Liver (tissue), 9 donors: ENCODE data around the gene HLTF. TPM values are rescaled to one million over a fixed set of nuclear protein-coding genes. Genes with fewer than 3 reads are reported as not detected.

Experiments used
- DNase-seq: peaks from one replicate; pipeline ENCODE4 v3.0.0-alpha.2; 2017; ENCODE audit warnings: low spot score
- H3K27ac ChIP-seq, 2 donors: one replicate each; pipeline ENCODE4 v1.7.0; 2013; ENCODE audit warnings: inconsistent platforms in 2 of 2, low read length in 2 of 2, control low read depth in 1 of 2, low read depth in 1 of 2, mild to moderate bottlenecking in 1 of 2
- H3K27me3 ChIP-seq, 4 donors: one replicate each; pipeline versions ENCODE4 v1.6.1 to v1.7.0; 2013; ENCODE audit warnings: low read length in 3 of 4, inconsistent platforms in 1 of 4, mild to moderate bottlenecking in 1 of 4, moderate library complexity in 1 of 4; ENCODE audit not compliant: control insufficient read depth in 4 of 4, insufficient read depth in 4 of 4
- H3K36me3 ChIP-seq, 4 donors: one replicate each; pipeline versions ENCODE4 v1.6.1 to v1.7.0; 2013; ENCODE audit warnings: low read length in 3 of 4, mild to moderate bottlenecking in 3 of 4, low read depth in 1 of 4, moderate library complexity in 1 of 4; ENCODE audit not compliant: control insufficient read depth in 4 of 4, insufficient read depth in 3 of 4
- H3K4me1 ChIP-seq, 4 donors: one replicate each; pipeline versions ENCODE4 v1.6.1 to v1.7.0; 2013; ENCODE audit warnings: low read length in 3 of 4, mild to moderate bottlenecking in 3 of 4, moderate library complexity in 1 of 4; ENCODE audit not compliant: control insufficient read depth in 4 of 4, insufficient read depth in 4 of 4
- H3K4me3 ChIP-seq, 3 donors: one replicate each; pipeline versions ENCODE4 v1.6.1 to v1.7.0; 2013; ENCODE audit warnings: low read length in 3 of 3, control low read depth in 1 of 3, low read depth in 1 of 3, mild to moderate bottlenecking in 1 of 3
- H3K9ac ChIP-seq, 2 donors: one replicate each; pipeline ENCODE4 v1.7.0; 2013; ENCODE audit warnings: low read length in 2 of 2, mild to moderate bottlenecking in 2 of 2, moderate library complexity in 2 of 2, control low read depth in 1 of 2, low read depth in 1 of 2
- H3K9me3 ChIP-seq, 4 donors: one replicate each; pipeline versions ENCODE4 v1.6.1 to v1.7.0; 2013; ENCODE audit warnings: low read length in 3 of 4; ENCODE audit not compliant: control insufficient read depth in 4 of 4
- EGR1 ChIP-seq, 2 donors: IDR thresholded peaks; 2 replicates each; pipeline ENCODE4 v1.6.1; 2016 to 2018; ENCODE audit warnings: antibody characterized with exemption in 2 of 2, low read depth in 2 of 2
- FOXA1 ChIP-seq: IDR thresholded peaks from 2 replicates; pipeline ENCODE4 v1.6.1; 2016; ENCODE audit warnings: antibody characterized with exemption
- FOXA2 ChIP-seq: IDR thresholded peaks from 2 replicates; pipeline ENCODE4 v1.6.1; 2016; ENCODE audit warnings: antibody characterized with exemption
- GABPA ChIP-seq, 2 donors: IDR thresholded peaks in 1 of 2; conservative IDR thresholded peaks in 1 of 2; 2 replicates each; pipeline ENCODE4 v1.6.1; 2016; ENCODE audit warnings: antibody characterized with exemption in 2 of 2, mild to moderate bottlenecking in 1 of 2, moderate library complexity in 1 of 2
- HNF4A ChIP-seq, 2 donors: conservative IDR thresholded peaks; 2 replicates each; pipeline ENCODE4 v1.6.1; 2016; ENCODE audit warnings: antibody characterized with exemption in 2 of 2, mild to moderate bottlenecking in 2 of 2
- HNF4G ChIP-seq: IDR thresholded peaks from 2 replicates; pipeline ENCODE4 v1.6.1; 2016; ENCODE audit warnings: antibody characterized with exemption
- JUND ChIP-seq, 2 donors: IDR thresholded peaks; 2 replicates each; pipeline ENCODE4 v1.6.1; 2016; ENCODE audit warnings: antibody characterized with exemption in 2 of 2
- MAX ChIP-seq: IDR thresholded peaks from 2 replicates; pipeline ENCODE4 v1.6.1; 2016; ENCODE audit warnings: antibody characterized with exemption
- NR2F2 ChIP-seq: IDR thresholded peaks from 2 replicates; pipeline ENCODE4 v1.6.1; 2016; ENCODE audit warnings: antibody characterized with exemption
- RAD21 ChIP-seq, 2 donors: IDR thresholded peaks; 2 replicates each; pipeline ENCODE4 v1.6.1; 2016; ENCODE audit warnings: antibody characterized with exemption in 2 of 2, mild to moderate bottlenecking in 2 of 2
- REST ChIP-seq: IDR thresholded peaks from 2 replicates; pipeline ENCODE4 v1.6.1; 2016; ENCODE audit warnings: antibody characterized with exemption, mild to moderate bottlenecking
- RXRA ChIP-seq, 2 donors: IDR thresholded peaks; 2 replicates each; pipeline ENCODE4 v1.6.1; 2017 to 2018; ENCODE audit warnings: antibody characterized with exemption in 2 of 2, mild to moderate bottlenecking in 1 of 2
- SP1 ChIP-seq: IDR thresholded peaks from 2 replicates; pipeline ENCODE4 v1.6.1; 2018; ENCODE audit warnings: antibody characterized with exemption, mild to moderate bottlenecking
- TAF1 ChIP-seq: conservative IDR thresholded peaks from 2 replicates; pipeline ENCODE4 v1.6.1; 2016; ENCODE audit warnings: antibody characterized with exemption, mild to moderate bottlenecking
- YY1 ChIP-seq: IDR thresholded peaks from 2 replicates; pipeline ENCODE4 v1.6.1; 2016; ENCODE audit warnings: antibody characterized with exemption, mild to moderate bottlenecking
- ZBTB33 ChIP-seq: IDR thresholded peaks from 2 replicates; pipeline ENCODE4 v1.6.1; 2016; ENCODE audit warnings: antibody characterized with exemption
- WGBS: extraction: QIAGEN DNeasy Blood & Tissue Kit; methylation state at CpG from one replicate; pipeline ENCODE4 v1.1.7; 2013; 5-methylcytosine and 5-hydroxymethylcytosine counted together
- polyA plus RNA-seq, 2 donors: library from polyadenylated mRNA; stranded (reverse) in 1 of 2; unstranded in 1 of 2; fragments of 200-250 nt in 1 of 2; fragments of >200 nt in 1 of 2; fragmentation: Nextera tagmentation in 1 of 2; extraction: Ambion mirVana in 1 of 2; gene quantifications; one replicate each; pipeline versions ENCODE4 v1.2.1 to v1.2.3, GENCODE V29; 2013 to 2015
- total RNA-seq, 2 donors: library from RNA; depleted of rRNA; stranded (reverse); fragments of >200 nt; gene quantifications; one replicate each; pipeline ENCODE4 v1.2.3, GENCODE V29; 2014
- TF ChIP-seq, protein P1 (sequence below): IDR thresholded peaks from 2 replicates; pipeline ENCODE4 v1.6.1; 2016; ENCODE audit warnings: antibody characterized with exemption
- TF ChIP-seq, protein P2 (sequence below): fragments of 150-350 bp; IDR thresholded peaks from 2 replicates; pipeline ENCODE4 v1.5.1; 2017; ENCODE audit warnings: improper control_type of control experiment, low read depth, low read length; ENCODE audit not compliant: missing input control
- donor health status: healthy.
- donor health status: healthy.
- donor health status: healthy.
- donor health status: healthy.
- donor health status: healthy.

The HLTF gene
- total and polyA plus RNA-seq, 4 donors = 4.1 to 31.7 (median 17.0) TPM

DNA sequence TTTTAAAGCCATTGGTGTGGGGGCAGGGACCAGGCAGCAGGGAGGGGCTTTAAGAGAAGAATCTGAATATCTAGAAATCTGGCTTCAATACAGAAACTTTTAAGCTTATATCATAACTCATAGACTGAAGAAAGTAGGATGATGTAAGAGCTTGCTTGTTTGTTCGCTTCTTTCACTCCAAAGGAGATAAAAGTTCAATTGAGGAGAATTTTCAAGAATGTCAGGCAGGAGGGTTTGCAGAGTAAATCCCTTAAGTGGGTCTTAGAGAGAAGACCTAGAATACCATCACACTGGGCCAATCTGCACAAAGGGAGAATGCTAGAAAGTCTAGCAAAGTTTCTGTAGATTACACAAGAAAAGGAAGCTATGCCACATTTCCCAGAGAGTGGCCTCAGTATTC is 4.1 kb upstream of the HLTF start:
- Histone ChIP-seq H3K9me3 (no peaks in the 10 kb centered on the region), H3K4me3 (no peak overlapping the region), H3K27ac (no peak overlapping the region), H3K27me3 (no peaks in the 10 kb centered on the region), H3K36me3 (no peaks in the 10 kb centered on the region), H3K4me1 (peaks cover 0 to 8% (median 5%) of the 10 kb centered on the region in 4 donors), H3K9ac (no peak overlapping the region)
- no peak for DNase-seq
- TF ChIP-seq FOXA2 (no peak), HNF4A (conservative IDR thresholded peaks at IDR 0.05) (no peak), FOXA1 (no peak), RAD21 (IDR thresholded peaks at IDR 0.05) (no peak), NR2F2 (no peak), MAX (no peak), RXRA (IDR thresholded peaks at IDR 0.05) (no peak), EGR1 (IDR thresholded peaks at IDR 0.05; ENCODE audit: low read depth in 2 of 2) (no peak), HNF4G (no peak), YY1 (no peak), ZBTB33 (no peak), GABPA (IDR thresholded peaks at IDR 0.05 in 1 of 2, conservative IDR thresholded peaks at IDR 0.05 in 1 of 2) (no peak), SP1 (no peak), REST (no peak), TAF1 (no peak), JUND (IDR thresholded peaks at IDR 0.05) (no peak)
- TF ChIP-seq, protein P1, sequence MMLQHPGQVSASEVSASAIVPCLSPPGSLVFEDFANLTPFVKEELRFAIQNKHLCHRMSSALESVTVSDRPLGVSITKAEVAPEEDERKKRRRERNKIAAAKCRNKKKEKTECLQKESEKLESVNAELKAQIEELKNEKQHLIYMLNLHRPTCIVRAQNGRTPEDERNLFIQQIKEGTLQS = no peak
- TF ChIP-seq, protein P2, sequence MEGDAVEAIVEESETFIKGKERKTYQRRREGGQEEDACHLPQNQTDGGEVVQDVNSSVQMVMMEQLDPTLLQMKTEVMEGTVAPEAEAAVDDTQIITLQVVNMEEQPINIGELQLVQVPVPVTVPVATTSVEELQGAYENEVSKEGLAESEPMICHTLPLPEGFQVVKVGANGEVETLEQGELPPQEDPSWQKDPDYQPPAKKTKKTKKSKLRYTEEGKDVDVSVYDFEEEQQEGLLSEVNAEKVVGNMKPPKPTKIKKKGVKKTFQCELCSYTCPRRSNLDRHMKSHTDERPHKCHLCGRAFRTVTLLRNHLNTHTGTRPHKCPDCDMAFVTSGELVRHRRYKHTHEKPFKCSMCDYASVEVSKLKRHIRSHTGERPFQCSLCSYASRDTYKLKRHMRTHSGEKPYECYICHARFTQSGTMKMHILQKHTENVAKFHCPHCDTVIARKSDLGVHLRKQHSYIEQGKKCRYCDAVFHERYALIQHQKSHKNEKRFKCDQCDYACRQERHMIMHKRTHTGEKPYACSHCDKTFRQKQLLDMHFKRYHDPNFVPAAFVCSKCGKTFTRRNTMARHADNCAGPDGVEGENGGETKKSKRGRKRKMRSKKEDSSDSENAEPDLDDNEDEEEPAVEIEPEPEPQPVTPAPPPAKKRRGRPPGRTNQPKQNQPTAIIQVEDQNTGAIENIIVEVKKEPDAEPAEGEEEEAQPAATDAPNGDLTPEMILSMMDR = no peak
- 93% methylated on average over 1 of the region's 1 CpG for WGBS
